NCI-H1417 (cell line): Measurements from ENCODE around the gene TRIM61.
"Not testable (repeated sequence)": the region's sequence is repeated elsewhere in the genome, so short reads cannot be mapped to it uniquely, and the experiment has no call there.

Source experiments
- DNase-seq, 3 experiments: peaks; one replicate each; lab custom pipeline; 2025; lab: John Stamatoyannopoulos, UW

Gene TRIM61

DNA sequence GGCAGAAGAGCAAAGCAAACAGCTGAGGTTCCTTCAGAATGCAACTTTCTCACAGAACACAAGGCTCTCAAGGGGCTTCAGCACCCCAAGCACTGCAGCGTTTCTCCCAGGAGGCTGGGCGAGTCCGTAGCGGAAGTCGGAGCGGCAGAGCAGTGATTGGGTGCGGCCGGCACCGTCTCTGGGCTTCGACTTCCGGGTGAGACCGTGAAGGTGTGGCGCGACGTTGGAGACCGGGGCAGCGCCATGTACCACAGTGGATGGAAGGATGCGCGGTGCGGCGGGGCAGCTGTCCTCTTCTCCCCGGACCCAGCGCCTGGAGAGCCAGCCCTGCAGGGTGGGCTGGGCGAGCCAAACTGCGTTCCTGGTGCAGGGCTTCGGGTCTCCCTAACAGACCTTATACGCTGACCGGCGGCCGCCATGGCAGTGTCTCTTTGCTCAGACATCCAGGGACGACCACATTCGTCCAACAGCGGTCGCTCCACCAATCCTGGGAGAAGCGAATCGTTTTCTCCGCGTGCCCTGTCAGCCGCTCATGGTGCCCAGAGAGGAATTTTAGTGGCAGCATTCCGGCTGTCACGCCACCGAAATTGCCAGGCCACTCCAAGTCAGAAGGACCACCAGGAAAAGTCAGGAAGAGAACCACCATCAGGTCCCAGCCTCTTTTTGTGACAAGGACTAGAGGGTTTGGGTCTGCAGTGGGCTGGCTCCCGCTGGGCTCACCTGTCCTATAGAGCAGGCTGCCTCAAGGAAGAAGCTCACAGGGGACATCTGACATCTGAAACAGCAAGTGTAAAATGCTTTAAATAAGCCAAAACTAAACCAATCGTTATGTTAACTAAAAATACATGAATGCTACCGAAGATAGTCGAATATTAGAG is 20.5 kb downstream of the TRIM61 start:
- DNase-seq: peak in 2 of 3 experiments; percentile 89 to 94

DNA sequence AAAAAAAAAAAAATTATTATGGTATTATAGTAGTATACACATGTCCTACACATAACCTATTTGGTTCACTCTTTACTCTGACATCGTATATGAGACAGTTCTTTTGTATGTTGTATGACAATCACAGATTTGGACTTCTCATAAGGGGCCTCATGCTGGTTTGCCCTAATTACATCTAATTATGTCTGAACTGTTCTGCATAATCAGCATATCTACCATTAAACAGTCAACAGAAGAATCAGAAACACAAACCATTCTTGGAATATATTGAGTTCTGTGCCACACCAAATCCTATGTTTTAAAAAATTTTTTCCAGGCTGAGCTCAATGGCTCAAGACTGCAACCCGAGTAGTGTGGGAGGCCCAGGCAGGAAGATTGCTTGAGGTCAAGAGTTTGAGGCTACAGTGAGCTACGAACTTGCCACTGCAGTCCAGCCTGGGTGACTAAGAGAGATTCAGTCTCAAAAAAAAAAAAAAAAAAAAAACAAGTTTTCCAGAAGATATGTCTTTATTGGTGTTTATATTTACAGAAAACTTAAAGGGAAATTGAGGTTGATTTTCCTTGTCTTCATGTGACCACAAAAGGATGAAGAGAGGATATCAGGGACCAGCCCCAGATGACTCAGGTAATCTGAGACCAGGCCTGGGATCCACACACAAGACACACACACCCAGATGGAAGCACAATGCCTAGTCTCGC is 22.2 kb downstream of the TRIM61 start:
- DNase-seq: no peak

DNA sequence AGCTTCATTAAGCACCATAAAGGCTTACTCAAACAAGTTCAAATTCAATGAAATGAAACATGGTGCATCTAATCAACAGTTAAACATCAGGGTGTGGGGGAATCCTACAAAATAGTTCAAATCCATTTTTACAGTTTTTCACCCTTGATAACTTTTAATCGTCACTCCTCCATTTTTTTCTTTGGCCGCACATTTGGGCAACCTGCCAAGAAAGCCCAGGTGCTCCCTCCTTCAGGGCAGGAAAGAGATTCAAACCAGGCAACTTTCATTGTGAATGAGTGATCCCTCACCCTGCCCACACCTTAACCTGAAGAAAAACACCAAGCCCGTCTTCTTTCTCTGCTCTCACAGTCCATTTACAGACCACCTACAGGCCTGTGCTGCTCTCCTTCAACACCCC is 24.9 kb downstream of the TRIM61 start:
- DNase-seq: peak in 1 of 3 experiments; percentile 8

DNA sequence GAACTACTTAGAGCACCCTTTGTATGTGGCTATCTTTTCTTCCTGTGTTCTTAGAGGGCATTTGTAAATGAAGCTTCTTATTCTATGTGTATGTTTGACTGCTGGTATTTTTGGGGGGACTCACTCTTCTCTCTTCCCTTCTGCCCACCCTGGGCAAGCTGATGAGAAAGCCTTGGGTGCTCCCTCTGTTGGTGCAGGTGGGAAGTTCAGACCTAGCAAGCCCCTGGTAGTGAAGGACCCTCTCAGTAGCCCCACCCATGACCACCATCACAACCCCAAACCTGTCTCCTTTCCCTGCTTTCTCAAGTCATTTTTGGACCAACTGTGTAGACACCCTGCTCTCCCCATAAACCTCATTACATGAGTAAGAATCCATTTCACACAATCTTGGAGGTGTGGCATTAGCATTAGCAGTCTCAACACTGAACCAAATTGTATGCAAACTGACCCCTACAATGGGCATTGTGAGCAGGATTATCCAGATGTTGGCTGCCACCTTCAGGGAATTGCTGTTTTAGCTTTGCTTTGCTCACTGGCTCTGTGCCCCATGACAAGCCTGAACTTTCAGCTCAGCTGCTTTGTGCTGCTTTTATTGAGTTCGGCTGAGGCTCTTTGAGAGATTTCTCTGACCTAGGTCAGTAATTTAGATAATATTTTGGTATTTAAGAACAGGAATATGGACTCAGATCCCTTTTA is 27.9 kb downstream of the TRIM61 start:
- no peak for DNase-seq

DNA sequence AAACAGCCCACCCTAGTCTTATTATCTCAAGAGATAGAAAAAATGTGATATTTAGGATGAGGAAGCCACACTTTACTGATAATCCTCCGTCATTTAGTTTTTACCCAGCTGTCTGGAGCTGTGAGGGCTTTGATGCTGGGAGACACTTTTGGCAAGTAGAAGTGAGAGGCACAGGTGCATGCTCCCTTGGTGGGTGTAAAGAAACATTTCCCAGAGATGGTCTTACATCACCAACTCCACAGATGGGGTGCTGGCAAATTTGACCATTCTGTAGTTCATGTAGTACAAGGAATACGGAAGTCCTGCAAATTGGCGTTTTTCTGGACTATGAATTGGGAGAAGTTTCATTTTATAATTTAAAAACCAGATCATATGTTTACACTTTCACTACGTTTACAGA is 28.5 kb downstream of the TRIM61 start:
- DNase-seq: no peak

DNA sequence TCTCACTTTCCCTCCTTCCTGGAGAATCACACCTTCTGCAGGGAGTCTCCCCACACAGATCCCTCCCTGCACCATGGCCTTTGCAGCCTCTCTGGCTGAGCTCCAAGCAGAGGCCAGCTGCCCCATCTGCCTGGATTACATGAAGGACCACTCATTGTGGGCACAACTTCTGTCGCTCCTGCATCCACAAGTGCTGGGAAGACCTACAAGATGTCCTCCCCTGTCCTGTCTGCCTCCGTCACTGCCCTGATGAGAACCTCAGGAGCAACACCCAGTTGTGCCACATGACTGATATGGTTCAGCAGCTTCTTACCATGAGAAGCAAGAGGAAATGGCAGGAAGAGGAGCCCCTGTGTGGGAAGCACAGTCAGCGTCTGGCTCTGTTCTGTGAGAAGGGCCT is 29.5 kb downstream of the TRIM61 start:
- DNase-seq: peak in 1 of 3 experiments; percentile 58

DNA sequence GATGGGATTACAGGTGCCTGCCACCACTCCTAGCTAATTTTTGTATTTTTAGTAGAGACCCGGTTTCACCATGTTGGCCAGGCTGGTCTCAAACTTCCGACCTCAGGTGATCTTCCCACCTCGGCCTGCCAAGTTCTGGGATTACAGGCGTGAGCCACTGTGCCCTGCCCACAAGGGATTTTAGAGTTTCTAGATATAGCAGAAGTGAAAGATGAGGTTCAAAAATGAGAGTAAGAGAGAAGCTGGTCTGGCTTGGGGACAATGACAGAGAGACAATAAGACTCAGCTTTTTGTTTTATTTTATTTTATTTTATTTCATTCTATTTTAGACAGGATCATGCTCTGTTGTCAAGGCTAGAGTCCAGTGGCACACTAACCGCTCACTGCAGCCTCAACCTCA is 30.6 kb downstream of the TRIM61 start:
- DNase-seq: no peak

DNA sequence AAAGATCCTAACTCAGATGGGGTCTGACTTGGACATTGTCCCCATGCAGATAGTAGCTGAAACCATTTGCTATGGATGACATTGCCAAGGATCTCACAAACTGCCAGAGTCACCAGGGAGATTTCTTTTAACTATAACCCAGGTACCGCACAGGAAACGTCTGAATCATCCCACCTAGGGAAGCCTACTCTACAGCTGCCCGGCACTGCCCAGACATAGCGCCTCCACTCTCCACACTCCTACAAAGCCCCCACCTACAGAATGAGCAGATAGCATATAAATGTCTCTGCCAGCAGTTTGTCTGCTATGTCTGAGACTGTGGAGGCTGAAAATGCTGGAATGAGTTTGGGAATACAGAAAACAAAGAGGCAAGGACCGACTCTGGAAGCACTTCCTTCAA is 32.3 kb downstream of the TRIM61 start:
- DNase-seq: no peak

DNA sequence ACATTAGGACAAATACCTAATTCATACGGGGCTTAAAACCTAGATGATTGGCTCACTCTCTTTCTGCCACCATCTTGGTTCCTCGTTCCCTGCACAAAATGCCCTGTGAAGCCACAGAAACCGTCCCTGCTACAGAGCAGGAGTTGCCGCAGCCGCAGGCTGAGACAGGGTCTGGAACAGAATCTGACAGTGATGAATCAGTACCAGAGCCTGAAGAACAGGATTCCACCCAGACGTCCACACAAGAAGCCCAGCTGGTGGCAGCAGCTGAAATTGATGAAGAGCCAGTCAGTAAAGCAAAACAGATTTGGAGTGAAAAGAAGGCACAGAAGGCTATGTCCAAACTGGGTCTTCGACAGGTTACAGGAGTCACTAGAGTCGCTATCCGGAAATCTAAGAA is 34.3 kb downstream of the TRIM61 start:
- no peak for DNase-seq

DNA sequence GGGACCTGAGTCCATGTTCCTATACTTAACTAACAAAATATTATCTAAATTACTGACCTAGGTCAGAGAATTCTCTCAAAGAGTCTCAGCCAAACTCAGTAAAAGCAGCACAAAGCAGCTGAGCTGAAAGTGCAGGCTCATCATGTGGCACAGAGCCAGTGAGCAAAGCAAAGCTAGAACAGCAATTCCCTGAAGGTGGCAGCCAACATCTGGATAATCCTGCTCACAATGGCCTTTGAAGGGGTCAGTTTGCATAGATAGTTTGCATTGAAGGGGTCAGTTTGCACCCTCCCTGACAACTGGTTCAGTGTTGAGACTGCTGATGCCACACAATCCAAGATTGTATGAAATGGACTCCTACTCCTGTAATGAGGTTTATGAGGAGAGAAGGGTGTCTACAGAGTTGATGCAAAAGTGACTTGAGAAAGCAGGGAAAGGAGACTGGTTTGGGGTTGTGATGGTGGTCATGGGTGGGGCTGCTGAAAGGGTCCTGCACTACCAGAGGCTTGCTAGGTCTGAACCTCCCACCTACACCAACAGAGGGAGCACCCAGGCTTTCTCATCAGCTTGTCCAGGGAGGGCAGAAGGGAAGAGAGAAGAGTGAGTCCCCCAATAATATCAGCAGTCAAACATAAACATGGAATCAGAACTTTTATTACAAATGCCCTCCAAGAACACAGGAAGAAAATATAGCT is 39.7 kb downstream of the TRIM61 start:
- peak in 1 of 3 experiments; percentile 24 for DNase-seq

DNA sequence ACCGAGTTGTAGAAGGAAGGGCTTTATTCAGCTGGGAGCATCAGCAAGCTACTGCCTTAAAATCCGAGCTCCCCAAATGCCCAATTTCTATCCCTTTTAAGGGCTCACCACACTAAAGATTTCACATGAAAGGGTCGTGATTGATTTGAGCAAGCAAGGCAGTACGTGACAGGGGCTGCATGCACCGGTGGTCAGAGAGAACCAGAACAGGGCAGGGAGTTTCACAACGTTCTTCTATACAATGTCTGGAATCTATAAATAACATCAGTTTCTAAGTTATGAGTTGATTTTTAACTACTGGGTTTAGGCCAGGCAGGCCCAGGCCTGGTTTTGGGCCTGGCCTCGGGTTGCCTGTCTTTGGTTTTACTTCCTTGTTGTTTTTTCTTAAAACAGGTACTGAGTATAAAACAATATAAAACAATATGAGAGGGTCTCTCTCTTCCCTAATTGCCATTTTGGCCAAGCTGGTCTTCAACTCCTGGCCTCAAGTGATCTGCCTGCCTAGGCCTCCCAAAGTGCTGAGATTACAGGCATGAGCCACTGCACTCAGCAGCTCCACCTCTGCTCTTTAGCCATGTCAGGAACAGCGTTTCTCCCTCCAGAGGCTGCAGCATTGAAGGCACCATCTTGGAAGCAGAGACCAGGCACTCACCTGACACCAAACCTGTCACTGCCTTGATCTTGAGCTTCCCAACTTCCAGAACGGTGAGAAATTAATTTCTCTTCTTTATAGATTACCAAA is 41.4 kb downstream of the TRIM61 start:
- DNase-seq: not testable (repeated sequence)

DNA sequence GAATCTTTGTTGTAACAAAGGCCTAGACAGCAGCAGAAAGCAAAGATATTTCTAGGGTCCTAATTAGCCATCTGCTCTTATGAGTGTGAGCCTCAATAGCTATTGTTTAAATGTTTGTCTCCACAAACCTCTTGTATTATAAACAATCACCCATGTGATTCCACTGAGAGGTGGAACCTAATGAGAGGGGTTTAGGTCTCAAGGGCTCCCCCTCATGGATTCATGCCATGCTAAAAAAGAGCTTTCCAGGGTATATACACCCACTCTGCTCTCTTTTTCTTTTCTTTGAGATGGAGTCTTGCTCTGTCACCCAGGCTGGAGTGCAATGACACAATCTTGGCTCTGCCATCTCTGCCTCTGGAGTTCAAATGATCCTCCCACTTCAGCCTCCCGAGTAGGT is 42.1 kb downstream of the TRIM61 start:
- peak in 2 of 3 experiments; percentile 25 to 68 for DNase-seq

DNA sequence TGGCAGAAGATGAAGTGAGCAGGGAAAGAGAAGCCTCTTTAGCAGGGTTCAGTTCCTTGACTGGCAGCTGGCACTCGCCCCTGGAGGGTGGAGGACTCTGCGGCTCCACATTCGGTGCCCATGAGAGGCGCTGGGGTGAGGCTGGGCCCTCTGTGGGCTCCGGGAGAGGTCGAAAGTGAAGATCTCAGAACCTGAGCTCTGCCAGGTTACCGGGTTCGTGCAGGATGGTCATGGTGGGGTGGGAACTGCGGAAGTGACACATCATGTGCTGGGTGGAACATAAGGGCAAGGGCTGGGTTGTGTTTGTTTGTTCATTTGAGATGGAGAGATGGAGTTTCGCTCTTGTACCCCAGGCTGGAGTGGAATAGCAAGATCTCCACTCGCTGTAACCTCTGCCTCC is 44.2 kb downstream of the TRIM61 start:
- DNase-seq: no peak

DNA sequence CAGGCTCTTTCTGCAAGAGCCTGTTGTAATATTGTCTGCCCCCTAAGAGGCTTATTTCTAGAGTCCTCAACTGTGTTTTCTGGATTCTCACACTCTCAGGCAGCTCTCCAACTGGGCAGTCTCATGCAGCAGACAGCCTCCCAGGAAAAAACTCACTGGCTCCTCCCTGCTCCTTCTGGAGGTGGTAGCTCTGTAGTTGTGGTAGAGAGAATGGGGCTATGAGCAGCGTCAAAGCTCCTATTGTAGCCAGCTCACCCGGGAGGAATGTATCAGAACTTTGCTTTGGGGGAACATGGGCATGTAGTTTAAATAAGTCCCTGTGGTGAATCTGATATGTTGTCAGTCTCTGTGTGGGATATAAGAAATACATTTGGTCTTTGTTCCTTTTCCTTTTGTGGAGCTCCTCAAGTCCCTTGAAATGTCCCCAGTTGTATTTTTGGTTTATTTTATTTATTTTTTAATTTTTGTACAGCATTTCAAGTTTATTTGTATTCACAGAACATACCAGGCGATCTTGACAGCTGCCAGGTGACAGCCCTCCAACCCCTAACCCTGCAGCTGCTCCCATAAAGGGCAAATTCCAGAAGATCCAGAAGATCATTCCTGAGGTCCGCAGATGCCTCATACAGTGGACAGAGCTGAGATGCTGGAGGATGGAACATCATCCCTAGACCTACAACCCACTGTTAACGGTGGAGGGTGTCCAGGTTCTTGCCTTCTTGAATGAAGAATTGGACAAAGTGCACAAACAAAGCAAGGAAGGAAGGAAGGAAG is 45.7 kb downstream of the TRIM61 start:
- DNase-seq: no peak

DNA sequence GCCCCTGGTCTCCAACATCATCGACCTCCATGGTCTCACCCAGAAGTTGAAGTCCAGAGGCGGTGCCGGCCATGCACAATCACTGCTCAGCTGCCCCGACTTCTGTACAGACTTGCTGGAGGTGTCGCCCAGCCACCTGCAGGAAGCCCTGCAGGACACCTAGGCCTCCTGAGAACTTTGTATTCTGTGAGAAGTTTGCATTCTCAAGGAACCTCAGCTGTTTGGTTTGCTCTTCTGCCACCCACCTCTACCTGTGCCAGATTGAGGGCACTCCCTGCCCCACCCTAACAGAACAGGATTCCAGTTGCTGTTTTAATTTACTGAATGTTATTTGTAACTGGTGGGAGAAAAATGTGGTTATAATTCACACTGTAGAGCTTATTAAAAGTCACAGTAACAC is 46.8 kb downstream of the TRIM61 start:
- DNase-seq: no peak

DNA sequence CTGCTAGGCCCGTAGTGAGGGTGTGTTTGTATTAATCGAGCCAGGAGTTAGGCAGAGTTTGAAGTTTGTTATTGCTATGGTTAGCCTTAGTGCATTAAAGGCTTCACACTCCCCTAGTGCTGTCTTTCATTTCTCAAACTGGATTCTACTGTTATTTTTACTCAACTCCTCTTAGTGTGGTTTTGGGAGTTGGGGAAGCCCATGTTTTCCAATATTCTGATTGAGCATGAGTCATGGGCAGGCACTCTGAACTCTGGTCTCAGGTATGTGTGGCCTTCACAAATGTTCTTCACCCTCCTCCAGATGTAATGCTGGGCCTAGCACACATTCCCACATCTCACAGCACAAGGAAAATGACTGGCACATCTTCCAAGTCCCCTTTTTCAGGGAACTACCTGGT is 50.4 kb downstream of the TRIM61 start:
- not testable (repeated sequence) for DNase-seq

DNA sequence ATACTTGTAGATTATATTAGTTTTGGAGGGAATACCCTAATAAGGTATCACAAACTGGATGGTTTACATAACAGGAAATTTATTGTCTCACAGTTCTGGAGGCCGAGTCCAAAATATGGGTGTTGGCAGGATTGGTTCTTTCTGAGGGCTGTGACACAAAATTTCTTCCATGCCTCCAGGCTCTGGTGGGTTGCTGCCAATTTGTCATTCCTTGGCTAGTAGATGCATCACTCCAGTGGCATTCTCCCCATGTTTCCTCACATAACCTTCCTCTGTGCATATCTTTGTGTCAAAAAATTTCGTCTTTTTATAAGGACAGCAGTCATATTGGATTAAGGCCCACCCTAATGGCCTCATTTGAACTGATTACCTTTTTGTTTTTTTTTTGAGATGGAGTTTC is 51.2 kb downstream of the TRIM61 start:
- DNase-seq: no peak

DNA sequence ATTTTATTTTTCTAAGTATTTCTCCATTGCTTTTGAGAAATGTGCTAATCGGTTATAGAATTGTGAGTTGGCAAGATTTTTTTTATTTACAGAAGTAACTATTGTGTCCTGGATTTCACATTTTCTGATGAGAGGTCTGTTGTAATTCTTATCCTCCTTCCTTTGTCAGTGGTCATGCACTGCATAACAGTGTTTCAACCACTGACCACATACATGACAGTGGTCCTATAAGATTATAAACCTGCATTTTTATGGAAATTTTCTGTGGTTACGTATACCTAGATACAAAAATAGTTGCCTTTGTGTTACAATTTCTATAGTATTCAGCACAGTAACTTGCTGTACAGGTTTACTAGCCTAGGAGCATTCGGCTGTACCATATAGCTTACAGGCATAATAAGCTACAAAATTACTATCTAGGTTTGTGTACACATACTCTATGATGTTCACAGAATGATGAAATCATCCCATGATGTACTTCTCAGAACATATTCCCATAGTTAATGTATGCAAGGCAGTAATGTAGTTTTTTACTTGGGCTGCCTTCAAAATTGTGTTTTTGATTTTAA is 52.7 kb downstream of the TRIM61 start:
- DNase-seq: peak in 1 of 3 experiments; percentile 29

DNA sequence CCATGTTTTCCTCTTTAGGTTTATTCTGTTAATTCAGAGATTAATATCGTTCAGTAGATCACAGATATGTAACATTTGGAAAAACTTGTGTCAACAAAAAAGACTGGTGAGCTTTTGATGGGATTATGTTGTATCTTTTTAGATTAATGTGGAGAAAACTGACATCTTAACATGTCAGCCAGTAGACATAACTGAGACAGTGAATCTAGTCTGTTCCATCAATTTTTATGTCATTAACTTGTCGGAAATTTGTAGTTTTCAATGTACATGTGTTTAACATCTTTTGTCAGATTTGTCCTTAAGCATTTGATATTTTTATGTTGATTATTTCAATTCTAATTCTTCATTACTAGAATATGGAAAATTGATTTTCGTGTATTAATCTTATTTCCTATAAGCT is 58.5 kb downstream of the TRIM61 start:
- no peak for DNase-seq
